C4-2B (cell line): ENCODE measurements around the gene CNTN5.

Source experiments
- H3K27ac ChIP-seq: fragments of 450-650 bp; 2 replicates; pipeline ENCODE4 v1.5.1; 2017
- ZFX ChIP-seq: fragments of 450-650 bp; IDR thresholded peaks from 2 replicates; pipeline ENCODE4 v1.6.1; 2017
- TF ChIP-seq, protein P1 (sequence below): fragments of 450-650 bp; conservative IDR thresholded peaks from 2 replicates; pipeline ENCODE4 v1.5.1; 2017; ENCODE audit warnings: mild to moderate bottlenecking

Gene CNTN5

DNA sequence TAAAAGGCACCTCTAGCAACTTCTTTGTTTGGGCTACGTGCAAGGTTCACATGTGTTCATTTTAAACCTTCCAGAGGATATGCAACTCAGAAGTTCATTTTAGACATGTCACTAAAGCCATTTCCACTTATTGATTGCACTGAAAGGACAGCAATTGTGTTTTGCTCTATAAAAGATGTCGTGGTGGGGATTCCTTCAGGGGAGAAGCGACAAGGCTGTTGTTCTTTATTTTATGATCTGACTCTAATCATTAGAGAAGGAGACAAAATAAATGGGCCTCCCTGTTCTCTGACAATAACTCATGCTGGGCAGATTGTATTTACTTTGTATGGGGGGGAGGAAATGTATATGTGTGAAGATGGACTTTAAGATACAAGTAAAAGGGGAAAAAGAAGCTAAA, 1296.2 kb downstream of the CNTN5 start:
- H3K27ac ChIP-seq = no peak overlapping the region
- TF ChIP-seq, protein P1, sequence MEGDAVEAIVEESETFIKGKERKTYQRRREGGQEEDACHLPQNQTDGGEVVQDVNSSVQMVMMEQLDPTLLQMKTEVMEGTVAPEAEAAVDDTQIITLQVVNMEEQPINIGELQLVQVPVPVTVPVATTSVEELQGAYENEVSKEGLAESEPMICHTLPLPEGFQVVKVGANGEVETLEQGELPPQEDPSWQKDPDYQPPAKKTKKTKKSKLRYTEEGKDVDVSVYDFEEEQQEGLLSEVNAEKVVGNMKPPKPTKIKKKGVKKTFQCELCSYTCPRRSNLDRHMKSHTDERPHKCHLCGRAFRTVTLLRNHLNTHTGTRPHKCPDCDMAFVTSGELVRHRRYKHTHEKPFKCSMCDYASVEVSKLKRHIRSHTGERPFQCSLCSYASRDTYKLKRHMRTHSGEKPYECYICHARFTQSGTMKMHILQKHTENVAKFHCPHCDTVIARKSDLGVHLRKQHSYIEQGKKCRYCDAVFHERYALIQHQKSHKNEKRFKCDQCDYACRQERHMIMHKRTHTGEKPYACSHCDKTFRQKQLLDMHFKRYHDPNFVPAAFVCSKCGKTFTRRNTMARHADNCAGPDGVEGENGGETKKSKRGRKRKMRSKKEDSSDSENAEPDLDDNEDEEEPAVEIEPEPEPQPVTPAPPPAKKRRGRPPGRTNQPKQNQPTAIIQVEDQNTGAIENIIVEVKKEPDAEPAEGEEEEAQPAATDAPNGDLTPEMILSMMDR = no peak

DNA sequence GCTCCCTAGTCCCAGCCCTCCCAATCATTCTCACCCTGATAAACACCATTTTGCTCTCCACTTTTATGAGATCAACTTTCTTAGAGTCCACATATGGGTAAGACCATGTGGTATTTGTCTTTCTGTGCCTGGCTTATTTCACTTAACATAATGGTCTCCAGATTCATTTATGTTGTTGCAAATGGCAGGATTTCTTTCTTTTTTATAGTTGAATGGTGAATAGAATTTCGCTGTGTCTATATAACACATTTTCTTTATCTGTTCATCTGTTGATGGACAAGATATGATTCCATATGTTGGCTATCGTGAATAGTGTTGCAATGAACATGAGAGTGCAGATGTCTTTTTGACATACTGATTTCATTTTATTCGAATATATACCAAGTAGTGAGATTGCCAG, 1298.9 kb downstream of the CNTN5 start:
- TF ChIP-seq, protein P1 = no peak
- H3K27ac ChIP-seq = no peak overlapping the region

DNA sequence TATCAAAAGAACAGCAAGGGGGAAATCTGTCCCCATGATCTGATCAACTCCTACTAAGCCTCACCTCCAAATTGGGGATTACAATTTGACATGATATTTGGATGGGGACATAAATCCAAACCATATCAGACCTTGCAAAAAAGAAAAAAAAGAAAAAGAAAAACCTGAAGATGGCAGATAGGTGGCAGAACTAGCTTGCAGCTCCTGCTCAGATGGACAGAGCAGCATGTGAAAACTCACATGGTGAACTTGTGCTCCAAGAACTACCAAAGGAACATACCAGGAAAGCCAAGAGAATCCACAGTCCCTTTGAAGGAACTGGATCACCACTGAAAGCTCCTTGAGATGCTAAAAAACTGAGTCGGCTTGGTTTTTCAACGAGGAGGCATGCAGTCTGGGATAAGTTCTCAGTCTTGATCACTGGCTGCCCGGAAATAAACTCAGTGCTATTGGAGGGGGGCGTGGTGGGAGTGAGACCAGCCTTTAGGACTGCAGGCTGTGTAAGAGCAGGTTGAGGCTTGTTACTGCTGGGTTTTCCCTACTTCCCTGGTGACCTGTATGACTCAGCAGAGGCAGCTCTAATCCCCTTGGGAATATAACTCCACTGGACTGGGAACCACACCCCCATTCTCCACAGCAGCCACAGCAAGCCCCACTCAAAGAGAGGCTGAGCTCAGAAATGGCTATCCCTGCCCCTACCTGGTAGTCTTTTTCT, 1308.0 kb downstream of the CNTN5 start:
- no peak overlapping the region for H3K27ac ChIP-seq
- TF ChIP-seq ZFX = no peak
- TF ChIP-seq, protein P1 = 0 out of 2 replicates have a peak, but pooled peaks have one; percentile 8

DNA sequence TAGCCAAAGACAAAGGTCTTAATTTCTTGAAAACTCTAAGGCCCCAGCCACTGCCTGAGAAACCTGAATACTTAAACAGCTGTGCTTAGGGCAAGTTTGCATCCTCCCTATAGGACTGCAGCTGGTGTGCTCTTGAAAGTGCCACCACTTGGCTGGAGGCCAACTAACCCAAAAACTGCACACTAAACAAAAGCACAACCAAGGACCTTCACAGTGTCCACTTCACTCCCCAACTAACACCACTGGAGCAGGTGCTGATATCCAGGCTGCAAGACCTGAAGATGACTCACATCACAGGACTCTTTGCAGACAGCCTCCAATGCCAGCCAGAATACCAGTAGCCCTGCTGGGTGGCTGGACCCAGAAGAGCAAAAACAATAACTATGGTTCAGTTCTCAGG, 1308.6 kb downstream of the CNTN5 start:
- no peak overlapping the region for H3K27ac ChIP-seq
- TF ChIP-seq, protein P1 = no peak

DNA sequence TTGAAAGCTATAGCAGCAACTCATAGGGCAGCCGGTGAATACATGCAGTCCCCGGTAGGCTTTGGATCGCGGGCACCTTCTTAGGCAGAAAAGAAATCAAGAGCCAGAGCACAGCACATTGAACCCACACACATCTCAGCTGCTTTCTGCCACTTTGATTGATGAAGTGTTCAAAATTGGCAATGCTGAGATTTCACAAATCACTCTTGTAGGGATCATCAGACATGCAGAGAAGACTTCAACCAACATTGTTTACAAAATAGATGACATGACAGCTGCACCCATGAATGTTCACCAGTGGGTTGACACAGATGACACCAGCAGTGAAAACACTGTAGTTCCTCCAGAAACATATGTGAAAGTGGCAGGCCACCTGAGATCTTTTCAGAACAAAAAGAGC, 1316.1 kb downstream of the CNTN5 start:
- no peak overlapping the region for H3K27ac ChIP-seq
- TF ChIP-seq ZFX = no peak
- TF ChIP-seq, protein P1 = no peak

DNA sequence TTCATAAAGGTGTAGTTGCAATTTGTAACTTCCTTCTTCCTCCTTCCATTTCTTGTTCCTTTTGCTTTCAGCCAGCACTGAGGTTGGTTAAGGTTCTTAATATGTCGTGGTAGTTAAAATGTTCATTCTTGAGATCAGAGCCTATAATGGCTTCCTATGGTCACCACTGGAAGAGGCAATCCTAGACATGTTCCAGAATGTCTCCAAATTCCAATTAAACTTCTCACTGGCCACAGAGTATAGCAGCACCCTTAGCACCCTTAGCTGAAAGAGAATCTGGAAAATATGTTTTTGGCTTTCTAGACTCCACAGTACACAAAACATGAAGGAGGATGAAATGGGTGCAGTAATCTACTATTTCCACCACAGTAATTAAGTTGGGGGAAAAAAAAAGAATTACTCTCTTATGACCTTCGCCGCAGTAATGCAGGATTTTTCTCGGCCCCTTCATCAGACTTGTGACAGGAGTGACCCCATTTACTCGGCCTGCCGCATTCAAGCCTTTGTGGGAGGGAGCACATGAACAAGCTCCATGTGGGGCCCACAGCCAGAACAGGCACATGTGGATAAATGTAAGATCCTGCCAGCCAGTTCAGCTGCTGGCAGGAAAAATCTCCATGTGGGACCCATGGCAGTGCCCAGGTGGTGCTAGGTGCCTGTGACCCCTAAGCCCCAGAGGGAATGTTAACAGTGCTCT, 1317.5 kb downstream of the CNTN5 start:
- TF ChIP-seq, protein P1 = no peak
- TF ChIP-seq ZFX = no peak
- no peak overlapping the region for H3K27ac ChIP-seq

DNA sequence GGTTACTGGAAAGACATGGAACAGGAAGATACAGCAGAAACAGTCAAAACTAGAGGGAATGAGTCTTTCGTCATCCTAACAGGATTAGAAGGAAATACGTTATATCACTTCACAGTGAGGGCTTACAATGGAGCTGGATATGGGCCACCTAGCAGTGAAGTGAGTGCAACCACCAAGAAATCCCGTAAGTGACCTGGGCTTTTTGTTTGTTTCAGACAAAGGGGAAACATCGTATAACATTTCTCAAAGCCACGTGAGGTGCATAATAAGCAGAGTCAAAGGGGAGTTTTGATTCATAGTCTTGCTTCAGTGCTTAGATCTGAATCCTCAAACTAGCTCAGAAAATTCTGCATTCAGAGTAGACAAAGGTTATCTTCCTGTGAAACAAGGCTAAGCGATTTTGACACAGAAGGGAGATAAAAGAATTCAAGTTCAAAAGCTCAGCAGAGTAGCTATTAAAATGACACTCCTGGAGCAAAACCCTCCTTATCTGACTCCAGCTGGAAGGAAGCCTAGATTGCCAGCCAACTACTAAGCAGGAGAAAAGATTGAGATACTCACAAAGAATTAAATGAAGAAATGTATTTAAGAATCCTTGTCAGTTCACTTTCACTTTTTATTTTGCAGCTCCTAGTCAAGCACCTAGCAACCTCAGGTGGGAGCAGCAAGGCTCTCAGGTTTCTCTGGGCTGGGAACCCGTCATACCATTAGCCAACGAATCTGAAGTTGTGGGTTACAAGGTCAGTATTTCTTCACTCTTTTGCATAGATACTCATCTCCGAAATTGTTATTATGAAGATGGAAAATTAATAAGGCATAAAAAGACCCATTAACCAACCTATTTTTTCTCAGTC, 1319.9 kb downstream of the CNTN5 start:
- H3K27ac ChIP-seq = no peak overlapping the region
- TF ChIP-seq, protein P1 = no peak
